ENCODE results near the gene TTLL10. TPM values are rescaled to one million over a fixed set of nuclear protein-coding genes. Genes with fewer than 3 reads are reported as not detected.
"Not testable (repeated sequence)": the region's sequence is repeated elsewhere in the genome, so short reads cannot be mapped to it uniquely, and the experiment has no call there.

Gene TTLL10
- total RNA-seq, 1 donor from 2014 or later = 0.89 TPM

GRCh38 chr1:1141244-1141910, 32.3 kb upstream of the TTLL10 start:
- intact Hi-C loops (cut with micrococcal nuclease) = no loop called here

GRCh38 chr1:1141911-1142250, 31.8 kb upstream of the TTLL10 start:
- intact Hi-C loops (cut with micrococcal nuclease) = no loop called here

GRCh38 chr1:1142352-1142751, 31.3 kb upstream of the TTLL10 start:
- intact Hi-C loops (cut with micrococcal nuclease) = not testable (repeated sequence)

GRCh38 chr1:1142844-1143243, 30.8 kb upstream of the TTLL10 start:
- intact Hi-C loops (cut with micrococcal nuclease) = no loop called here

GRCh38 chr1:1143636-1144035, 30.0 kb upstream of the TTLL10 start:
- intact Hi-C loops (cut with micrococcal nuclease) = no loop called here

GRCh38 chr1:1144122-1144842, 29.4 kb upstream of the TTLL10 start:
- intact Hi-C loops (cut with micrococcal nuclease) = no loop called here

- intact Hi-C loops (cut with micrococcal nuclease) = no loop called here
These were observed 28.7 kb upstream of the TTLL10 start for GRCh38 chr1:1144843-1145546.

GRCh38 chr1:1145547-1145914, 28.1 kb upstream of the TTLL10 start:
- intact Hi-C loops (cut with micrococcal nuclease) = no loop called here

- intact Hi-C loops (cut with micrococcal nuclease) = no loop called here
These were observed 27.7 kb upstream of the TTLL10 start for GRCh38 chr1:1146026-1146425.

GRCh38 chr1:1146596-1146995, 27.1 kb upstream of the TTLL10 start:
- intact Hi-C loops (cut with micrococcal nuclease) = no loop called here

- intact Hi-C loops (cut with micrococcal nuclease) = no loop called here
These were observed 25.6 kb upstream of the TTLL10 start for GRCh38 chr1:1148061-1148460.

GRCh38 chr1:1148569-1148968, 25.1 kb upstream of the TTLL10 start:
- intact Hi-C loops (cut with micrococcal nuclease) = no loop called here

GRCh38 chr1:1149416-1149815, 24.3 kb upstream of the TTLL10 start:
- intact Hi-C loops (cut with micrococcal nuclease) = no loop called here

GRCh38 chr1:1150100-1150499, 23.6 kb upstream of the TTLL10 start:
- intact Hi-C loops (cut with micrococcal nuclease) = no loop called here

- intact Hi-C loops (cut with micrococcal nuclease) = no loop called here
These were observed 22.4 kb upstream of the TTLL10 start for GRCh38 chr1:1151306-1151705.

- intact Hi-C loops (cut with micrococcal nuclease) = not testable (repeated sequence)
These were observed 21.2 kb upstream of the TTLL10 start for GRCh38 chr1:1152431-1152830.

- intact Hi-C loops (cut with micrococcal nuclease) = not testable (repeated sequence)
These were observed 20.5 kb upstream of the TTLL10 start for GRCh38 chr1:1153215-1153614.

- intact Hi-C loops (cut with micrococcal nuclease) = no loop called here
These were observed 19.8 kb upstream of the TTLL10 start for GRCh38 chr1:1153874-1154273.

- intact Hi-C loops (cut with micrococcal nuclease) = loop anchor here (5.0 kb wide), 1 partner anchor 47 kb away; no protein-coding TSS in a partner anchor
These were observed 18.4 kb upstream of the TTLL10 start for GRCh38 chr1:1155258-1155657.

- intact Hi-C loops (cut with micrococcal nuclease) = loop anchor here (5.0 kb wide), 1 partner anchor 46 kb away; no protein-coding TSS in a partner anchor
These were observed 17.3 kb upstream of the TTLL10 start for GRCh38 chr1:1156140-1157032.

- intact Hi-C loops (cut with micrococcal nuclease) = loop anchor here (5.0 kb wide), 1 partner anchor 45 kb away; no protein-coding TSS in a partner anchor
These were observed 16.7 kb upstream of the TTLL10 start for GRCh38 chr1:1157033-1157365.

Data from T-helper 2 cell treated with Interferon-gamma antibody and Interleukin-4, amounts not matched to agents 100 ng/mL and 5 ng/mL, for 36 hours (primary cell).